Measurements from ENCODE around the gene PRAC2. TPM values are rescaled to one million over a fixed set of nuclear protein-coding genes. Genes with fewer than 3 reads are reported as not detected.
A peak's percentile ranks its signal among the peaks of the same experiment; 100 is the strongest.
"Not testable (repeated sequence)": the region's sequence is repeated elsewhere in the genome, so short reads cannot be mapped to it uniquely, and the experiment has no call there.

The PRAC2 gene
- not detected for total RNA-seq (ENCODE audit: insufficient read depth, low replicate concordance)

DNA sequence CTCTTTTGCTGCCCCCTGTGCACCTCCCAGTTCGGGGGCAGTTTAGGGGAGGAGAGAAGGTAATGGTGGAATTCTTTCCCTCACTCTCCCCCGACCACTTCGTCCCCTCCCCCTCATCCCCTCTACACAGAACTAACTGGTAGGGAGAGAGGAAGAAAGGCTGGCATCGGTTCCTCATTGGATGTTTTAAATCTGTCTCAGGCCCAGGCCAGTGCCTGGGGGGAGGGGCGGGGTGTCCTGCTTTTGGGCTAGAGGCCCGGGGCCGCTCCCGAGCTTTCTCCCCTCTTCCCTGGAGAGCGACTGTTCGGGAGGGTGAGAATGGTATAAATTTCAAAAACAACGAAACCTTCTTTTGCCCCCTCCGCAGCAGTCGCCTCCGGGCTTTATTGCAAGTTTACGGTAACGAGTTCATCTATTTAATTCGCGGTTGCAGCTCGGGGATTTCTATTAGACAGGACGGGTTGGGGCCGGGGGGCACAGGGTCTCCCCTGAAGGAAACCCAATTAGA is at the start of gene PRAC2:
Gene PRAC2 (plus strand): TSS at position 271 of the 508 bp plus-strand sequence. CDS start 1,226 bp downstream, outside the sequence.
- DNase-seq (ENCODE audit: low spot score) = no peak

DNA sequence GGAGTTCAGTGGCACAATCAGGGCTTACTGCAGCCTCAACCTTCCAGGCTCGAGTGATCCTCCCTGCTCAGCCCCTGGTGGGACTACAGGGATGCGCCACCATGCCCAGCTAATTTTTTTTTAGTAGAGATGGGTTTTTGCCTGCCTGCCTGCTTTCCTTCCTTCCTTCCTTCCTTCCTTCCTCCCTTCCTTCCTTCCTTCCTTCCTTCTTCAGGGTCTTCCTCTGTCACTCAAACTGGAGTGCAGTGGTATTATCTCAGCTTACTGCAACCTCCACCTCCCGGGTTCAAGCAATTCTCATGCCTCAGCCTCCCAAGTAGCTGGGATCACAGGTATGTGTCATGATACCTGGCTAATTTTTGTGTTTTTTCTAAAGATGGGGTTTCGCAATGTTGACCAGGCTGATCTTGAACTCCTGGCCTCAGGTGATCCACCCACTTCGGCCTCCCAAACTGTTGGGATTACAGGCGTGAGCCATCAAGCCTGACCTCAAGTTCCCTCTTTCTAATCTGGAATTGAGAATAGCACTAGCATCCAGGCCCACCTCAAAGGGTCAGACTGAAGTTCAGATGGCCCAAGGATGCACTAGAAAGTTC is 45.9 kb upstream of the PRAC2 start:
- no peak for DNase-seq (ENCODE audit: low spot score)

DNA sequence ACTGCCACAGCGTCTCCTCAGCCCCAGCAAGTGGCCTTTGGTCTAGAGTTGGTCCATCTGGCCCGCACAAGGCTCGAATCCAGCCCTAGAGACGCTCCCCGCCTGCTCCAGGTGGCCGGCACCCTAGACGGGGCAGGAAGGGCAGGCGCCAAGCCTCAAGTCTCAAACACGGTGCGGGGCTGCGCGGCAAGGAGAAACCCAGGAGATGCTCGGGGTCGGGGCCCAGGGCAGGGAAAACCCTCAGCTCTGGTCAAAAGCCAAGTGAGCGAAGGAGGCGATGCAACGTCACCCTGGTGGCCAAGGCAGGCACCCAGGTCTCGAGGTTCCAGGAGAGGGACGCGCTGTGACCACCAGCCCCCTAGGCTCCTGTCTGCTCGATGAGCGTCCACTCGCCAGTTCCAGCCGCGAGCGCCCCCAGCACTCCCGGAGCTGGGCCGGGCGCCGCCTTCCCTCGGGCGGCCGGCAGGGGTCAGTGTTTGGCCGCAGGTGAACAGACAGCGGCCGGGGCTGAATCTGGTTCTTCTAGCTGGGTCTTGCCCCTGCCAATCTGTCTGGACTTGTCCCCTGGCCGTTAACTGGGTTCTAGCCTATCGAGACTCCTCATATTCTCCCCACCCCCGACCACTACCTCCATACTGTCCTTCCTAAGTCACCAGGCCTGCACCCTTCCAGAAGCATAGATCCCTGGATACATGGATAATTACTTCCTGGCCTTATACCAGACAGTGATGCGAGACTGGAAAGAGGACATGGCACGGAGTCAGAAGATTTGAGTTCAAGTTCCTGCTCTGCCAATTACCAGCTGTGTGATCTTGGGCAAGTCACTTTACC is 44.6 kb upstream of the PRAC2 start:
- peak; percentile 41 for DNase-seq (ENCODE audit: low spot score)

DNA sequence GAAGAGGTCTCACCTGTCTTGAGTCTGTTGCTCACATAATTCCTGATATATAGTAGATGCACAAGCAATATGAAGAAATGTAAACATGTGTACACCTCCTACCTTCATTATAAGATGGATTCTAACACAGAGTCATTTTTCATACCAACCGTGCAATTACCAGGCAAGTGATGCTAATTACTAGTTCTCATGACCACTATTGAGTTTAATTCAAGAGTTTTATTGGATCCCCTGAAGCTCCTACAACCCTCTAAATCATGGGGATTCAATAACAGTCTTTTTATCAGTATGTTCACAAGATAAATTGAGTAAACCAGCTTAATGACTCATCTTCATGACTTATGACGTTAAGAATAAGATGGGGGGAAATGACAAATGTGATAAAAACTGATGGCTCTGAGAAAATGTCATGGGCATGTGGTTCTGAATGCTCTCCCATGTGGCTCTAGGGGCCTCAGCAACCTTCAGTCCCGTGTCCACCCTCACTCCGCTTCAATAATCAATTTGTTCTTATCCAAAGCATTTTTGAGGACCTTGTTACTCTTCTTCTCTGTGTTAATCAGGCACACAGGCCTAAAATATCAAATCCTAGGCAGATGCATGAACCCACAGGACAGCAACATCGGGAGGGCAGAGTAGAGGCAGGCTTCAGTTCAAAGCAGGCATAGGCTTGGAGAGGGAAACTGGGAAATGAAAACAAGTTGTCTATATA is 43.4 kb upstream of the PRAC2 start:
- DNase-seq (ENCODE audit: low spot score) = no peak

DNA sequence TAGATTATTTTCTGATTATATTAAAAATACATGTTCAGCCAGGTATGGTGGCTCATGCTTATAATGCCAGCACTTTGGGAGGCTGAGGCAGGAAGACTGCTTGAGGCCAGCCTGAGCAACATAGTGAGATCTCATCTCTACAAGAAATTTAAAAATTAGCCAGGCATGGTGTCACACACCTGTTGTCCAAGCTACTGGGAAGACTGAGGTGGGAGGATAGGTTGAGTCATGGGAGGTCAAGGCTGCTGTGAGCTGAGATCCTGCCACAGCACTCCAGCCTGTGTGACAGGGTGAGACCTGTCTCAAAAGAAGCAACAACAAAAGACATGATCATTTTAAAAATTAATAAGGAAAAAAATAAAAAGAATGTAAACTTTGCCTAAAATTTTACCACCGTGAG is 41.4 kb upstream of the PRAC2 start:
- no peak for DNase-seq (ENCODE audit: low spot score)

DNA sequence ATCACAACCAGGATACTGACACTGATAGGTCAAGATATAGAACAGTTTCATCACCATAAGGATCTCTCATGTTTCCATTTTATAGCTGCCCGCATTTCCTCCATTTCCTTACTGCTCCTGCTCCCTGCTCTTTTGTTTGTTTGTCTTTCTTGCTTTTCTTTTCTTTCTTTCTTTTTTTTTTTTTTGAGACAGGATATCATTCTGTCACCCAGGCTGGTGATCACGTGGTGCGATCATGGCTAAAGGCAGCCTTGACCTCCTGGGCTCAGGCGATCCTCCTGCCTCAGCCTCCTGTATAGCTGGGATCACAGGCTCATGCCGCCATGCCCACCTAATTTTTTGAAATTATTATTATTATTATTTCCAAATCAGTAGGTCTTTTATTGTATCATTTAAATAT is 32.3 kb upstream of the PRAC2 start:
- DNase-seq (ENCODE audit: low spot score) = no peak

DNA sequence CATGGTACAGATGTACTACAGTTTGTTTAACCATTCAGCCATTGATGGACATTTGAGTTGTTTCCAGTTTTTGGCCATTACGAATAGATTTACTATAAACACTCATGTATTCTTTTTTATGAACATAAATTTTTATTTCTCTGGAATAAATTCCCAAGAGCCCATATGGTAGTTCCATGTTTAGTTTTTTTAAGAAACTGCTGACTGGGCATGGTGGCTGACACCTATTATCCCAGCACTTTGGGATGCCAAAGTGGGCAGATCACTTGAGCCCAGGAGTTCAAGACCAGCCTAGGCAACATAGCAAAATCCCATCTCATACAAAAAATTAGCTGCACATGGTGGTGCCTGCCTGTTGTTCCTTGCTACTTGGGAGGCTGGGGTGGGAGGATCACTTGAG is 30.9 kb upstream of the PRAC2 start:
- no peak for DNase-seq (ENCODE audit: low spot score)

DNA sequence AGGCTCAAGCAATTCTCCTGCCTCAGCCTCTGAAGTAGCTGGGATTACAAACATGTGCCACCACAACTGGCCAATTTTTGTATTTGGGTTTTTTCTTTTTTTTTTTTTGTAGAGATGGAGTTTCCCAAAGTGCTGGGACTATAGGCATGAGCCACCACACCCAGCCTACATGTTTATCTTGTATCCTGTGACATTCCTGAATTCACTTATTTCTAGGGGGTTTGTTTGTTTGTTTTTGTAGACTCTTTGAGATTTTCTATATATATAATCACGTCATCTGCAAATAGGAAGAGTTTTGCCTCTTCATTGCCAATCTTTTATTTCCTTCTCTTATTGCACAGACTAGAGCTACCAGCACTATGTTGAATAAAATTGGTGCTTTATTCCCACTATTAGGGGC is 29.8 kb upstream of the PRAC2 start:
- DNase-seq (ENCODE audit: low spot score) = no peak

DNA sequence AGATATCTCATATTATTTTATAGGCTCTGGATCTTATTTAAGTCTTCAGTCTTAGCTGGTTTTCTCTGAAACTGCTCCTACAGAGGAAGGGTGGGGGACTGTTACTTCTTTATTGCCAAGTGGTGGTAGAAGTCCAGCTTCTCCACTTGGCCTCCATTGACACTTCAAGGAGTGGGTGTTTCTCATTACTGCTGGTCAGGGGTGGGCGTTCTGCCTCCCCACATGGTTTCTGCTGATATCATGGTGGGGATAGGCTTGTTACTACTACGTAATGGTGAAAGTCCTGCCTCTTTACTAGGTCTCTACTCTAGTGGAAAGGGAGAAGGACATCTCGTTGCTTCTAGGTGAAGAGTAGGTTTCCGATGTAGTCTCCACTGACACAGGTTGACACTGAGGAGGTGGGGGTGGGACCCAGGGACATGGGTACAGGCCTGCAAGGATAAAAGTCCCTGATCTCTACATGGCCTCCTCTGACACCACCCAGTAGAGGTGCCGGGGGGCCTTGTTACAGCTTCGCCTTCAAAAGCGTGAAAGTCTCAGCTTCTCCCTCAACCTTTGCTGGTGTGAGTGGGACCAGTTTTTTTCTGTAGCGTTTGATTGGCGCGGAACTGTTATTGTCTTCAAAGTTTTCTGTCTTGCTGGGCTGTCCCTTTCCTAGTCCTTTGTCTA is 21.0 kb upstream of the PRAC2 start:
- DNase-seq (ENCODE audit: low spot score) = no peak

DNA sequence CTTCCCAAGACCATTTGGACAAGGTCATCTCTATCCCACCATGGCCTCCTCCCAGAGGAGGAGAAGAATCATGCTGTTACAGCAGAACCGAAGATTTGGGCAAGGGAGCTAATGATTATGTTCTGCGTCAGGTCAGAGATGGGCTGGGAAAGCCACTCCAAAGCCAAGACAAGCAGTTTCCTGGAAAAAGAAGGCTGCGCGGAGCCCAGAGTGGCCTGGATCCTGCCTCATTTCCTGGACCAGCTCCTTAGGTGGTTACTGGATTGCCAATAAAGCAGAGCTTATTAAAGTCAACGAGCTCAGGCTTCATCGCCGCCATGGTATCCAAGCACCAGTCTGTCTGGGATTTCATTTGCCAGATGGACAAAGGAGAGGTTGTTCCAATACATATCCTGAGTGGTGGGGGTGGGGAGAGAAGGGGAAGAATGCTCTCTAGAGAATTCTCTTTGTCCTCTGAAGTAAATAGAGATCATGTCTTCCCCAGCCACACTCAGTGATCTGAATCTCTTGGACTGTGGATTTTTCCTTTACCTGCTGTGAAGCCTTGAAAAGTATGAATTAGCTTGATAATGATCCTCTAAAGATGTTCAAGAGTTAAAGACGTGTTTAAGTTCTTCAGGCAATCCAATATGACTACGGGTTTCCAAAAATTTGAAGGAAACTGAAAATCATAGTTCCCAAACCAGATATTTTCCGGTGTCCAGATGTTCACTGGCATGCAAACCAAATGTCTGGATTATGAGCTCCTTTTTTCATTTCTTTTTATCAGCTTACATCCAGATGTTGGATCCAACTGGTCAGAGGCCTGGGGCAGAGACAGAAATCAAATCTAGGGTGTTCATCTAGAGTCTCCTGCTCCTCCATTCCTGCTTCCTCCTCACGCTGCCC is 18.4 kb upstream of the PRAC2 start:
- peak; percentile 20 for DNase-seq (ENCODE audit: low spot score)

DNA sequence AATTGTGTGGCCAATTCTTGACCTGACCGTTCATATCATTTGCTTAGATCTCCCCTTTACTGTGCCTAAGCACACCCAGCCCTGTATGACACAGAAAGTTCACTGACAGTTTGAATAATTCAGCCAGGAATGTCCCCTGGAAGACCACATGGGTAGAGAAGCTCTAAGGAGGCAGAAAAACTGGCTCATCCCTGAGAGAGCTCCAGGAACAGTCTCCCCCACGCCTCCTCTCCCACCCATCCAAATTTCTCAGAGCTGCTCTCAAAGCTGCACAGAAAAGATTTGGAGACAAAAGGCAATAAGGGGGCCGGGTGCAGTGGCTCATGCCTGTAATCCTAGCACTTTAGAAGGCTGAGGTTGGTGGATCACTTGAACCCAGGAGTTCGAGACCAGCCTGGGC is 11.9 kb upstream of the PRAC2 start:
- no peak for DNase-seq (ENCODE audit: low spot score)

DNA sequence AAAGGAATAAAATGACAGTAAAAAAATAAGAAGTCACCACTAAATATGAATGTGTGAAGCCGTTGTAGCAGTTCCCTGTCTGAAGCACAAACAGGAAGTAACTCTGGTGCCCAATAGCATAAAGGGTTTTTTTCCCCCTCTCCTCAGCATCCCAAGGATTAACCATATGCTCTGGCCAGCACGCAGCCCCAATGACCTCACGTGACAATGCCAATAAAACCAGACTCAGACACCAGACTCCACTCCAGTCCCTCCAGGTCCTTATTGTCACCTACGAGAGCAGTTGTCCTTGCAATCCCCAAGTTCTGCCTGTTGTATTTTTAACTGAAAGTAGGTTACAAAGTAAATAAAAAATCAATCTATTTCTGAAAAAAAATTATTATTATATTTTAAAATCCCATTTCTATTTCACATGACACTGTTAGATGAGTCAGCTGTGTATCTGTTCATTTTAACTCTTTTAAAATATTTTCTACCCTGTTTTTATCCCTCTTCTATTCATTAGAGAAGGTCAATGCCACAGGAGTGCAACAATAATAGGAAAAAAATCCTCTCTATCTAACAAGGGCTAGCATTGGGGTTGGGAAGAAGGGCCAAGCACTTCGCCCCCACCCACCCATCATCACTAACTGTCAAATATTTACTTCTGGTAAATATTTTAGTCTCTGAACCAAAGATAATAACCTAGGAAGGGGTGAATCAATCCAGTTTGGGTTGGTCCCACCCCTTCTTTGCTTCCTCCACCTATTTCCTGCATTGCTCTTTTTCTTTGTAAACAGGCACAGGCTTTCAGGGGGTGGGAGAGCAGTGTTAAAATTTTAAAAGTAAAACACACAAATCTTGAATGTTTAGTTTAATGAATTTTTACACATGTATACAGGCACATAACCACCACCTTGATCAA is 7.2 kb upstream of the PRAC2 start:
- DNase-seq (ENCODE audit: low spot score) = no peak

DNA sequence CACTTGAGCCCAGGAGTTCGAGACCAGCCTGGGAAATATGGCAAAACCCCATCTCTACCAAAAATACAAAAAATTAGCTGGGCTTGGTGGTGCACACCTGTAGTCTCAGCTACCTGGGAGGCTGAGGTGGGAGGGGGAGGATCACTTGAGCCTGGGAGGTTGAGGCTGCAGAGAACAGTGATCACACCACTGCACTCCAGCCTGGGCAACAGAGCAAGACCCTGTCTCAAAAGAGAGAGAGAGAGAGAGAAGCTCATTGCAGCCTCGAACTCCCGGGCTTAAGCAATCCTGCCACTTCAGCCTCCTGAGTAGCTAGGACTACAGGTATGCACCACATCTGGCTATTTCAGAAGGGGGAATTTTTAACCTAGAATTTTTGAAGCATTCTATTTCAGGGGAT is 6.4 kb upstream of the PRAC2 start:
- not testable (repeated sequence) for DNase-seq (ENCODE audit: low spot score)

DNA sequence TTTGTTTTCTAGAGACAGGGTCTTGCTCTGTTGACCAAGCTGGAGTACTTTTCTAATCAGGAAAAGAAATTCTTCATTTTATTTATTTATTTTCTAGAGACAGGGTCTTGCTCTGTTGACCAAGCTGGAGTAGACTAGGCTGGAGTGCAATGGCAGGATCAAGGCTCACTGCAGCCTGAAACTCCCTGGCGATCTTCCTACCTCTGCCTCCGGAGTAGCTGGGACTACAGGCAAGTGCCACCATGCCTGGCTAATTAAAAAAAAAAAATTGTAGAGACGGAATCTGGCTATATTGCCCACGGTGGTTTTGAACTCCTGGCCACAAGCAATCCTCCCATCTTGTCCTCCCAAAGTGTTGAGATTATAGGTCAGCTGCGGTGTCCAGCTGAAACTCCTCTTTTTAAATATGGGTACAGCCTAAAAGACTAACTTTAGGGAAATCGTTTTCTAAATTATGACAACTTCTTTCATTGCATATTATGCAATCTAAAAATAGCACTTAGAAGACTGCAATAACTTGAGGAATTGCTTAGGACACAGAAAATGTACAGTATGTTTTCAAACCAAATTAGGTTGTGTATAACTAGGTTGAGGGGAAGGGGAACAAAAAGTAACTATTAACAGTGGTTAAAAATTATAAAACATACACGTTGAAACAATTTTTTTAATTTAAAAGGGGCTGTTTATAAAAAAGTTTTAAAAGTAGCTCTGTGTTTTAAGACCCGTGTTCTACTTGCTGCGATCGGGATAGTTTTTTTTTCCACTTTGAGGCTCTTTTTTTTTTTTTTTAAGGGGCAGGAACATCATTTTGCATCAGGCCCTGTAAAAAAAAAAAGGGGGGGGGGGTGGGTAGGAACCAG is 5.4 kb upstream of the PRAC2 start:
- no peak for DNase-seq (ENCODE audit: low spot score)

DNA sequence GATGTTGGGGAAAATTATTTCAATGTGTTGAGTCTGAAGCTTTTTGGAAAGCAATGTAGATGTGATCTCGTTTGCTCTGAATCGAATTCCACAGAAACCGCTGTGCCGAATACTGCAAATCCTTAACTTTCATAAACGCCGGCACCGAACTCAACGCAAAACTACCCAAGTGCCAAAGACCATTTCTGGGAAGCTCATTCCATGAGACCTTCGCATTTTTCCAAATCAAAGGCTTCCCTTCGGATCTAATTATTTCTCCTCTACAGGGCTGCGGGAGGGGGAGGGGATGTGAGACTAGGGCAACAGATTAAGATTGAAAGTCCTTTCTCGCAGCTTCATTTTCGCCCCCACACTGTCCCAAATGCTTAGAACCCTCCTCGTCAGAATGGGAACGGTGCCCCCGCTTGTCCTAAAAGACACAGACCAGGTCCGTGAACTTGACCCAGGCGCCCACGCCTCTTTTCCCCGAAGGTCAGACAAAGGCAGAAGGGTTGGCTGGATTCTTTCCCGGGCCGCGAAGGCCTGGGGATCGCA is 4.7 kb upstream of the PRAC2 start:
- peak; percentile 29 for DNase-seq (ENCODE audit: low spot score)

DNA sequence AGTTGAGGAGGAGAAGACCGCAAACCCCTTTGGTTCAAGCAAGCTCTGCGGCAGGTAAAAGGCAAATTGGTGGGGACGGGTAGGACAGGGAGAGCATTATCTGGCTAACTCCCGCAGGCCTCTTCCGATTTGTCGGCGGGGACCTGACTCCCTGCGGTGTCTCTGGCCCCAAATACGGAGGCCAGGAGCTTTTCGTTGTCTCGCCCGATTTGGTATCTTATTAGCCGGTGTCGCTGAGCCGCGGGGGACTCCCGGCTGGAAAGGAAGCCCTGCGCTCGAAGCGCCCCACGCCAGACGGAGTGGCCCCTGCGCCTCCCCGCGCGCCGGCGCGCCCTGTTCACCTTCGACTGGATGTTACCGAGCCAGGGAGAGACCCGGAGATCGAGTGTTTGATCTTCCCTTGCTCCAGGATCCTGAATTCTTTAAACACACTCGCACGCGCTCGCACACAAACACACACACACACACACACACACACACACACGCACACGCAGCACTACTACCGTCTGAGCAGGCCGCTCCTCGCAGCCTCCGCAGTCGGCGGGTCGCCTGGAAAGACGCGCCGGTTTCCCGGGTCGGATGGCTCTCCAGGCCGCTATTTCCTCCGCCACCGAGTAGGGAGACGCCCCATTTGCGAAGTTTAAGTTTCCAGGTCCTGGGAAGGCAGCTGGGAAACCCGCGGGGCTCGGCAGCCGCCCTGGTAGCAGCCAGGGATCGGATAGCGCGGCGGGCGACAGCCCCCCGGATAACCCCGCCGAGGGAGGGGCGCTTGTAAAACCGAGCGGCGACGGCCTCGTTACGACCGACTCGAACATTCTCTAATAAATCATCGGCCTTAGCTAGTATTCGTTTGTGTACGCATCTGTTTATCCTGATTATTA is 4.0 kb upstream of the PRAC2 start:
- peak; percentile 26 for DNase-seq (ENCODE audit: low spot score)

DNA sequence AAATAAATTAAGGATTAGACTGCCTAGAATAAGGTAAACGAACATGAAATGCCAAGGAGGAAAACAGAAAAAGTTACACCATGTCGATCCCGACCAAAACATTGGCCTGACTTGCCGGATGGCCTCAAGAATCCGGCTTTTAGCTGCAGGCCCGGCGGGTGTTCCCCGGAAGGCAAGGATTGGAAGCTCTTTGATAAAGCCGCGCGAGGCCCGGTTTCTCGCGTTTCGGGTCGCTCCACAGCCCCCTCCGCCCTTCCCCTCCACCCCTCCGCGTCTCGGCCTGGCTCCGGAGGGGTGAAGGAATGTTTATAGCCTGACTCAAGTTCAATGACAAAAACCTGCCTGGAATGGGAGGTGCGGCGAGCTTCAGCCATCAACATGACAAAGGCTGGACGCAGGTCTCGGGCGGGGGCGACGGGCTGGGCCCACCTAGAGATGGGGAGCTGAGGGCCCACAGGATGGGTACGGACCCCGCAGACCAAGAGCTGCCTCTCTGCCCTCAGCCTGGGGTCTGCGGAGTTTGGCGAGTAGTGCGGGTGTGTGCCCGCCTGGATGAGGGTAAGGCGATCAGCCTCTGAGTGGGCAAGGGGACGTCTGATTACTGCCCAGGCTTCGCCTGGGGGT is 3.2 kb upstream of the PRAC2 start:
- DNase-seq (ENCODE audit: low spot score) = no peak
